Hepatocyte (in vitro differentiated cells): ENCODE results near the gene ARHGAP10. TPM values are rescaled to one million over a fixed set of nuclear protein-coding genes. Genes with fewer than 3 reads are reported as not detected.

Experiments used
- DNase-seq: peaks from one replicate; pipeline ENCODE4 v3.0.0-alpha.2; 2016; ENCODE audit warnings: low spot score
- H2AFZ ChIP-seq: fragments of 200-600 bp; sonication (generic); 2 replicates; pipeline ENCODE4 v1.6.0; 2016; ENCODE audit warnings: antibody characterized with exemption, mild to moderate bottlenecking
- H3K27ac ChIP-seq: fragments of 200-600 bp; sonication (generic); 2 replicates; pipeline ENCODE4 v1.5.1; 2016; ENCODE audit warnings: mild to moderate bottlenecking
- H3K27me3 ChIP-seq: fragments of 200-600 bp; sonication (generic); 2 replicates; pipeline ENCODE4 v1.6.1; 2016
- H3K36me3 ChIP-seq: fragments of 200-600 bp; sonication (generic); replicated peaks from 2 replicates; pipeline ENCODE4 v1.5.1; 2016; ENCODE audit warnings: low read depth; ENCODE audit not compliant: insufficient read depth
- H3K4me1 ChIP-seq: fragments of 200-600 bp; sonication (generic); 2 replicates; pipeline ENCODE4 v1.5.1; 2016; ENCODE audit warnings: mild to moderate bottlenecking, moderate library complexity; ENCODE audit not compliant: insufficient read depth
- H3K4me2 ChIP-seq: fragments of 200-600 bp; sonication (generic); 2 replicates; pipeline ENCODE4 v1.6.0; 2016
- H3K4me3 ChIP-seq: fragments of 200-600 bp; sonication (generic); 2 replicates; pipeline ENCODE4 v1.5.1; 2016; ENCODE audit warnings: mild to moderate bottlenecking
- H3K79me2 ChIP-seq: fragments of 200-600 bp; sonication (generic); 2 replicates; pipeline ENCODE4 v1.6.0; 2017; ENCODE audit warnings: mild to moderate bottlenecking
- H3K9me2 ChIP-seq: fragments of 200-600 bp; sonication (generic); replicated peaks from 2 replicates; pipeline ENCODE4 v1.6.0; 2017; ENCODE audit warnings: mild to moderate bottlenecking; ENCODE audit not compliant: insufficient read depth
- H3K9me3 ChIP-seq: fragments of 200-600 bp; sonication (generic); 2 replicates; pipeline ENCODE4 v1.5.1; 2016; ENCODE audit warnings: low read depth, mild to moderate bottlenecking
- H4K20me1 ChIP-seq: fragments of 200-600 bp; sonication (generic); 2 replicates; pipeline ENCODE4 v1.6.0; 2016; ENCODE audit warnings: mild to moderate bottlenecking; ENCODE audit not compliant: insufficient read depth, poor library complexity, severe bottlenecking
- CTCF ChIP-seq: fragments of 200-600 bp; sonication (generic); IDR thresholded peaks from 2 replicates; pipeline ENCODE4 v1.5.1; 2016; ENCODE audit warnings: antibody characterized with exemption, mild to moderate bottlenecking; ENCODE audit not compliant: poor library complexity
- EZH2 ChIP-seq: fragments of 200-600 bp; sonication (generic); IDR thresholded peaks from 2 replicates; pipeline ENCODE4 v1.6.1; 2016; ENCODE audit warnings: antibody characterized with exemption, mild to moderate bottlenecking, borderline replicate concordance
- EZH2phosphoT487 ChIP-seq: fragments of 200-600 bp; sonication (generic); IDR thresholded peaks from one replicate; pipeline ENCODE4 v1.6.1; 2018; ENCODE audit warnings: antibody characterized with exemption, mild to moderate bottlenecking, low read depth, moderate library complexity; ENCODE audit not compliant: unreplicated experiment, severe bottlenecking
- WGBS: methylation state at CpG from one replicate; pipeline ENCODE4 v1.1.6; 2016; ENCODE audit warnings: low lambda C conversion rate; ENCODE audit errors: missing lambda C conversion rate; 5-methylcytosine and 5-hydroxymethylcytosine counted together
- polyA plus RNA-seq: library from polyadenylated mRNA; unstranded; fragments of >200 nt; fragmentation: Nextera tagmentation; extraction: Ambion mirVana; gene quantifications from 2 replicates; pipeline ENCODE4 v1.2.1, GENCODE V29; 2016
- total RNA-seq: library from RNA; depleted of rRNA; stranded (reverse); fragments of >200 nt; gene quantifications from 2 replicates; pipeline ENCODE4 v1.2.3, GENCODE V29; 2014

Gene ARHGAP10
- total and polyA plus RNA-seq, 2 experiments from 2014 or later = 16.8 to 23.4 TPM

- Histone ChIP-seq H3K9me2 (no peaks in the 10 kb centered on the region), H2AFZ (no peak overlapping the region), H3K27me3 (no peaks in the 10 kb centered on the region), H3K4me1 (no peaks in the 10 kb centered on the region), H3K27ac (no peak overlapping the region), H3K79me2 (no peaks in the 10 kb centered on the region), H4K20me1 (no peaks in the 10 kb centered on the region), H3K4me3 (no peak overlapping the region), H3K4me2 (no peak overlapping the region), H3K9me3 (no peaks in the 10 kb centered on the region), H3K36me3 (no peaks in the 10 kb centered on the region)
- TF ChIP-seq EZH2phosphoT487 (no peak), EZH2 (no peak)
- no peak for DNase-seq
- WGBS = 90% methylated on average over 4 of the region's 4 CpGs
Observed at GRCh38 chr4:147987252-147987651, 255.4 kb downstream of the ARHGAP10 start.

DNA sequence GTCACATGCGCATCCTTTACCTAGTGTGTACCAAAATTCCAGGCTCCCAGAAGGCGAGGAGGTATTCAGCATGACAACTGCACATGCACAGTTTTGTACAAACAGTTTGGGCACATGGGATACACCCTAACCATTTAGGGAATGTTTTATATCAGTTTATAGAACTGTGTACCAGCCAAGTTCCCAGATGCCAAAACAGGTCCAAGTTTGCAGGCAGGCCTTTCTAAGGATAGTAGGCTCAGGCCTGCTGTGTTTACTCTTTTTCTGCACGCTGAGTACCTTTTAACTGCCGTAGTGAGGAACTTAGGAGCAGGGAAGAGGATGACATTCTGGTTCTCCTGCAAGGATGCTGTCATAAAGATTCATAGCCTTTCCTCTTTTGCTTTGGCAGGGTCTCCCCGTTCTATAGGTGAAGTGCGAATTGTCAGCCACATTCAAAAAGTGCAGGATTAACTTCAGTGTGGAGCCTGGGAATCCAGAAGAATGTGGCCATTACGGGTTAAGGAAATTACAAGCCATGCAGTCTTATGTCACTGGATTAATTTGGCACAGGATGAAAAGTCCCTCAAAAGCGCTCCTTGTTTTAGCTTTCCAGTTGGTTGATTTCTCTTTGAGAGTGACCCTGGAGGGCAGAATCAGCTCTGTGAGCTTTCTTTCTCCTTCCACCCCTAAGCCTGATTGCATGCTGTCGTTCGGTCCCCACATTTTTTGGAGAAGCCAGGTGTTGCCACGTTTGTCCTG lies 259.8 kb downstream of the ARHGAP10 start:
- TF ChIP-seq CTCF = no peak
- Histone ChIP-seq H3K27ac (no peak overlapping the region), H2AFZ (no peak overlapping the region), H3K9me2 (no peaks in the 10 kb centered on the region), H3K4me1 (no peaks in the 10 kb centered on the region), H3K79me2 (no peaks in the 10 kb centered on the region), H3K4me2 (no peak overlapping the region), H3K36me3 (no peaks in the 10 kb centered on the region), H3K4me3 (no peak overlapping the region), H4K20me1 (no peaks in the 10 kb centered on the region), H3K9me3 (no peaks in the 10 kb centered on the region), H3K27me3 (no peaks in the 10 kb centered on the region)
- no peak for DNase-seq
- 84% methylated on average over 11 of the region's 11 CpGs for WGBS

GRCh38 chr4:147994076-147994475 lies 262.2 kb downstream of the ARHGAP10 start:
- DNase-seq = no peak
- Histone ChIP-seq H3K9me3 (no peaks in the 10 kb centered on the region), H2AFZ (no peak overlapping the region), H3K79me2 (no peaks in the 10 kb centered on the region), H3K4me1 (no peaks in the 10 kb centered on the region), H3K4me3 (no peak overlapping the region), H3K27ac (no peak overlapping the region), H4K20me1 (no peaks in the 10 kb centered on the region), H3K36me3 (no peaks in the 10 kb centered on the region), H3K9me2 (no peaks in the 10 kb centered on the region), H3K4me2 (no peak overlapping the region), H3K27me3 (no peaks in the 10 kb centered on the region)
- WGBS = 72% methylated on average over 3 of the region's 3 CpGs
- no peak for TF ChIP-seq CTCF
- TF ChIP-seq EZH2phosphoT487 = no peak
- no peak for TF ChIP-seq EZH2

GRCh38 chr4:147994491-147995385 lies 262.9 kb downstream of the ARHGAP10 start:
- no peaks in the 10 kb centered on the region for H3K9me3 ChIP-seq
- no peak overlapping the region for H3K4me2 ChIP-seq
- H3K9me2 ChIP-seq = no peaks in the 10 kb centered on the region
- H3K4me3 ChIP-seq = no peak overlapping the region
- H2AFZ ChIP-seq = no peak overlapping the region
- TF ChIP-seq EZH2phosphoT487 (no peak), EZH2 (no peak), CTCF (no peak)
- H3K27me3 ChIP-seq = no peaks in the 10 kb centered on the region
- no peaks in the 10 kb centered on the region for H3K79me2 ChIP-seq
- H3K27ac ChIP-seq = no peak overlapping the region
- no peaks in the 10 kb centered on the region for H4K20me1 ChIP-seq
- DNase-seq = no peak
- no peaks in the 10 kb centered on the region for H3K36me3 ChIP-seq
- 88% methylated on average over 10 of the region's 10 CpGs for WGBS
- no peaks in the 10 kb centered on the region for H3K4me1 ChIP-seq
